Activated CD8-positive, alpha-beta T cell treated with anti-CD3 and anti-CD28 coated beads, Interleukin-2, amount 10 ng/mL, durations not matched to agents 7 days and 5 days (primary cell): ENCODE measurements around the gene SLC6A1. TPM values are rescaled to one million over a fixed set of nuclear protein-coding genes. Genes with fewer than 3 reads are reported as not detected.

Source experiments
- ATAC-seq: fragments of 150-1000 bp; cut with Tn5 transposase; one replicate; pipeline ENCODE4 v1.10.0; 2021; ENCODE audit warnings: moderate library complexity
- CTCF ChIA-PET: fragments of 350-600 bp; sonication (Branson Sonifier 250); formaldehyde crosslinking; loops from one replicate; lab custom pipeline; 2021; ENCODE audit warnings: antibody characterized with exemption; lab: Charles Lee
- POLR2A ChIA-PET: fragments of 350-600 bp; sonication (Branson Sonifier 250); formaldehyde crosslinking; loops from one replicate; lab custom pipeline; 2021; ENCODE audit warnings: antibody characterized with exemption; lab: Charles Lee
- DNase-seq: peaks from one replicate; pipeline ENCODE4 v3.0.0-alpha.2; 2020
- H3K27ac Mint-ChIP-seq: one replicate; pipeline ENCODE4 v1.8.0; 2021; ENCODE audit warnings: mild to moderate bottlenecking, mixed read lengths
- H3K27me3 Mint-ChIP-seq: one replicate; pipeline ENCODE4 v1.8.0; 2021; ENCODE audit warnings: low read depth, mixed read lengths
- H3K36me3 Mint-ChIP-seq: one replicate; pipeline ENCODE4 v1.8.0; 2021; ENCODE audit warnings: low read depth, mixed read lengths
- H3K4me1 Mint-ChIP-seq: one replicate; pipeline ENCODE4 v1.8.0; 2021; ENCODE audit warnings: low read depth, mixed read lengths
- H3K4me3 Mint-ChIP-seq: one replicate; pipeline ENCODE4 v1.8.0; 2021; ENCODE audit warnings: mild to moderate bottlenecking, mixed read lengths
- H3K9me3 Mint-ChIP-seq: one replicate; pipeline ENCODE4 v1.8.0; 2022; ENCODE audit warnings: mixed read lengths; ENCODE audit not compliant: insufficient read depth
- total RNA-seq, 2 experiments: library from RNA; stranded (reverse); gene quantifications; one replicate each; pipeline ENCODE4 v1.2.3, GENCODE V29; 2021

SLC6A1 gene
- total RNA-seq, 2 experiments from 2014 or later = not detected

DNA sequence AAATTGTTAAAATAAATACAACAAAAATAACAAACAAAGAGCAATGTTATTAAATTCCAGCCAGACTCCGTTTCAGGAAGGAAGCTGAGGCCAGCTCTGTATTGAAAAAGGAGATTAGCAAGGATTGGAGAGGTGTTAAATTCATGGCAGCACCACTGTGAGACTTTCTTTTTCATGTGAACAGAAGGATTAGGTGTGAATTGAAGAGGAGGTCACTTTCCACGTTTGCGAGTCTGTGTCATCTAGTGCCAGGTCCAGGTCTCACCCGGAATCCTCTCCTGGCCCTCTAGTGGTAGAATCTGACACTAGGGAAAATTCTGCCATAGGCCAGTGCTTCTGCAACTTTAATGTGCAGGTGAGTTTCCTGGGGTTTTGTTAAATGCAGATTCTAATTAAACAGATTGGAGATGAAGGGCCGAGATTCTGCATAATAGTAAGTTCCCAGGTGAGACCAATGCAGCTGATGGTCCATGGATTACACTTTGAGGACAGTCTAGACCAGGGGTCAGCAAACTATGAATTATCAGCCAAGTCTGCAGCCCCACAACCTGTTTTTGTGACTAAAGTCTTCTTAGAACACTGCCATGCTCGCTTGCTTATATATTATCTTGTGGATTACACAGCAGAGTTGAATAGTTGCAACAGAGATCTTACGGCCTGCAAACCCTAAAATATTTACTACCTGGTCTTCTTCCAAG, 9.2 kb upstream of the SLC6A1 start:
- CTCF ChIA-PET = interaction anchor here (0.9 to 1.6 kb wide), 4 partner anchors 14 to 228 kb away, joined by 3 to 4 read pairs (median 4); no protein-coding TSS in a partner anchor
- ATAC-seq (no peak), DNase-seq (peak; percentile 23)
- no peak overlapping the region for H3K4me3 Mint-ChIP-seq
- no peak overlapping the region for H3K27ac Mint-ChIP-seq
- peaks cover 9% of the 10 kb centered on the region for H3K27me3 Mint-ChIP-seq
- POLR2A ChIA-PET = interaction anchor here (0.6 kb wide), 1 partner anchor 222 kb away, joined by 3 read pairs; no protein-coding TSS in a partner anchor
- no peaks in the 10 kb centered on the region for H3K36me3 Mint-ChIP-seq
- H3K4me1 Mint-ChIP-seq = no peaks in the 10 kb centered on the region
- no peaks in the 10 kb centered on the region for H3K9me3 Mint-ChIP-seq

GRCh38 chr3:10984371-10984896, 8.1 kb upstream of the SLC6A1 start:
- no peak for ATAC-seq
- CTCF ChIA-PET = no interaction called here
- H3K27me3 Mint-ChIP-seq = peaks cover 8% of the 10 kb centered on the region

GRCh38 chr3:10985181-10985580, 7.4 kb upstream of the SLC6A1 start:
- no peaks in the 10 kb centered on the region for H3K36me3 Mint-ChIP-seq
- ChIA-PET CTCF (interaction anchor here (0.8 kb wide), 1 partner anchor 40 kb away, joined by 3 read pairs; no protein-coding TSS in a partner anchor), POLR2A (no interaction called here)
- DNase-seq (no peak), ATAC-seq (no peak)
- no peak overlapping the region for H3K4me3 Mint-ChIP-seq
- peaks cover 11% of the 10 kb centered on the region for H3K27me3 Mint-ChIP-seq
- no peaks in the 10 kb centered on the region for H3K4me1 Mint-ChIP-seq
- H3K9me3 Mint-ChIP-seq = no peaks in the 10 kb centered on the region
- H3K27ac Mint-ChIP-seq = no peak overlapping the region

More at GRCh38 chr3:10984371-10984896, 8.1 kb upstream of the SLC6A1 start:
- H3K4me1 Mint-ChIP-seq = no peaks in the 10 kb centered on the region
- POLR2A ChIA-PET = no interaction called here
- no peaks in the 10 kb centered on the region for H3K9me3 Mint-ChIP-seq
- no peak overlapping the region for H3K4me3 Mint-ChIP-seq
- no peaks in the 10 kb centered on the region for H3K36me3 Mint-ChIP-seq
- no peak for DNase-seq
- H3K27ac Mint-ChIP-seq = no peak overlapping the region

GRCh38 chr3:10986592-10986991, 6.0 kb upstream of the SLC6A1 start:
- no peak for ATAC-seq
- ChIA-PET CTCF (no interaction called here), POLR2A (no interaction called here)
- peaks cover 23% of the 10 kb centered on the region for H3K27me3 Mint-ChIP-seq
- H3K9me3 Mint-ChIP-seq = no peaks in the 10 kb centered on the region
- no peak overlapping the region for H3K4me3 Mint-ChIP-seq
- H3K4me1 Mint-ChIP-seq = no peaks in the 10 kb centered on the region
- H3K27ac Mint-ChIP-seq = no peak overlapping the region
- H3K36me3 Mint-ChIP-seq = no peaks in the 10 kb centered on the region
- no peak for DNase-seq

DNA sequence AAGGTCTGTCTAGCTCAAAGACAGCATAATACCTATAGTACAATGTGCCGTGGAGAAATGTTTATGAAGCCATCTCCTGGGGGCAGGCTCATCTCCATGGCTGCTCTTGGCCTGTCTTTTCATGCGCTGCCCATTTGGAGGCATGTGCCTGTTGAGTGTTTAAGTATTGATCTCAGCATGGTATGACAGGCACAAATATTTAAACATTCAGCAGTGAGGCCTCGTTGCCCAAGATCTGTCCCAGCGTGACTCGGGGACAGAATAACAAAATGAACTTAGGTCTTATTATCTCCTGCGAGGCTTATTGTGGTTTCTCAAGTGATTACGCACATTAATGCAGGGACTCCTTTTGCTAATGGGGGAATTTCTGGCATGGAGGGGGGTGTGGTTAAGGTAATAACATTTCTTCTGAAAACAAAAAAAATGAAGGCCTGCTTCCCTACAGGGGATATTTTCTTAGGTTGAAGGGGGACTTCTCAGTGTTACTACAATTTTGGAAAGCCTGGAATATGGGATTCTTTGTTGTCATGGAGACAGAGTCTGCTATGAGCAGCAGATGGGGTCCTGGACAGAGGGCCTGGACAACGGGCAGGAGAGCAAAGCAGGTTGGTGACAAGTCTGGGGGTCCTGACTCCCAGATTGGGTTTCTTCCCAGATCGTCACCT, 4.4 kb upstream of the SLC6A1 start:
- ChIA-PET CTCF (interaction anchor here (0.9 kb wide), 1 partner anchor 72 kb away, joined by 3 read pairs; no protein-coding TSS in a partner anchor), POLR2A (no interaction called here)
- Mint-ChIP-seq H3K4me3 (no peak overlapping the region), H3K9me3 (no peaks in the 10 kb centered on the region), H3K36me3 (no peaks in the 10 kb centered on the region), H3K27ac (no peak overlapping the region), H3K27me3 (peaks cover 29% of the 10 kb centered on the region), H3K4me1 (no peaks in the 10 kb centered on the region)
- no peak for ATAC-seq
- DNase-seq = no peak

- no peak overlapping the region for H3K4me3 Mint-ChIP-seq
- CTCF ChIA-PET = interaction anchor here (0.9 kb wide), 1 partner anchor 71 kb away, joined by 3 read pairs; no protein-coding TSS in a partner anchor
- ATAC-seq = no peak
These were observed 3.5 kb upstream of the SLC6A1 start for GRCh38 chr3:10988991-10989484.

GRCh38 chr3:10992943-10993728, 588 bp downstream of the SLC6A1 start:
- Mint-ChIP-seq H3K27me3 (peaks cover 60% of the 10 kb centered on the region), H3K9me3 (no peaks in the 10 kb centered on the region), H3K4me3 (no peak overlapping the region), H3K4me1 (no peaks in the 10 kb centered on the region), H3K27ac (no peak overlapping the region), H3K36me3 (no peaks in the 10 kb centered on the region)
- CTCF ChIA-PET = interaction anchor here (1.1 kb wide), 1 partner anchor 11 kb away, joined by 3 read pairs; no protein-coding TSS in a partner anchor
- DNase-seq (no peak), ATAC-seq (no peak)
- POLR2A ChIA-PET = interaction anchor here (0.8 kb wide), 1 partner anchor 56 kb away, joined by 3 read pairs; no protein-coding TSS in a partner anchor

More at GRCh38 chr3:10988991-10989484, 3.5 kb upstream of the SLC6A1 start:
- Mint-ChIP-seq H3K27ac (no peak overlapping the region), H3K27me3 (peaks cover 37% of the 10 kb centered on the region), H3K36me3 (no peaks in the 10 kb centered on the region), H3K9me3 (no peaks in the 10 kb centered on the region), H3K4me1 (no peaks in the 10 kb centered on the region)
- POLR2A ChIA-PET = no interaction called here
- DNase-seq = no peak

DNA sequence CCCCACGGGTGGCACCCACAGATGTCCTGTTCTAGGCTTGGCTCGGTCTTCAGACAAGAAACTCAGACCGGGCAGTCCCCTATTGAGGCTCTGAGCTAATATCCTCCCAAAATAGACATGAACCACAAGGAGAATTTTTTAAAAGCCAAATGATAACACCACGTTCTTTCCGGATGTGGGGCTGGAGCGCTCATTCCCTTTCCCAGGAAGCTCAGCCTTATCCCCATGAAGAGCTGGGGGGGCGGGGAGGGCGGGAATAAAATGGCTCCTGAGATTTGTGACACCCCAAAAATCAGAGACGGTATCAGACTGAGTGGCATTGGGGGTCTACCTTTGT, 1.1 kb downstream of the SLC6A1 start:
- ATAC-seq (no peak), DNase-seq (no peak)
- Mint-ChIP-seq H3K4me3 (no peak overlapping the region), H3K9me3 (no peaks in the 10 kb centered on the region), H3K4me1 (no peaks in the 10 kb centered on the region), H3K36me3 (no peaks in the 10 kb centered on the region), H3K27me3 (peaks cover 62% of the 10 kb centered on the region), H3K27ac (no peak overlapping the region)
- ChIA-PET POLR2A (interaction anchor here (0.8 kb wide), 1 partner anchor 56 kb away, joined by 3 read pairs; no protein-coding TSS in a partner anchor), CTCF (interaction anchor here (1.1 kb wide), 1 partner anchor 12 kb away, joined by 3 read pairs; no protein-coding TSS in a partner anchor)

- no peaks in the 10 kb centered on the region for H3K36me3 Mint-ChIP-seq
- DNase-seq (no peak), ATAC-seq (no peak)
- POLR2A ChIA-PET = interaction anchor here (0.8 kb wide), 1 partner anchor 57 kb away, joined by 3 read pairs; no protein-coding TSS in a partner anchor
- CTCF ChIA-PET = no interaction called here
- no peak overlapping the region for H3K27ac Mint-ChIP-seq
- H3K4me1 Mint-ChIP-seq = no peaks in the 10 kb centered on the region
- peaks cover 58% of the 10 kb centered on the region for H3K27me3 Mint-ChIP-seq
- H3K9me3 Mint-ChIP-seq = no peaks in the 10 kb centered on the region
- no peak overlapping the region for H3K4me3 Mint-ChIP-seq
These were observed 1.8 kb downstream of the SLC6A1 start for GRCh38 chr3:10994306-10994705.

- peaks cover 50% of the 10 kb centered on the region for H3K27me3 Mint-ChIP-seq
These were observed 3.3 kb downstream of the SLC6A1 start for GRCh38 chr3:10995871-10996270.

GRCh38 chr3:10996345-10997013, 3.9 kb downstream of the SLC6A1 start:
- no peaks in the 10 kb centered on the region for H3K4me1 Mint-ChIP-seq
- H3K36me3 Mint-ChIP-seq = no peaks in the 10 kb centered on the region
- H3K9me3 Mint-ChIP-seq = no peaks in the 10 kb centered on the region
- peaks cover 46% of the 10 kb centered on the region for H3K27me3 Mint-ChIP-seq
- CTCF ChIA-PET = no interaction called here
- H3K27ac Mint-ChIP-seq = no peak overlapping the region
- H3K4me3 Mint-ChIP-seq = no peak overlapping the region
- ATAC-seq (no peak), DNase-seq (no peak)
- POLR2A ChIA-PET = no interaction called here

More at GRCh38 chr3:10995871-10996270, 3.3 kb downstream of the SLC6A1 start:
- H3K9me3 Mint-ChIP-seq = no peaks in the 10 kb centered on the region
- ChIA-PET CTCF (no interaction called here), POLR2A (no interaction called here)
- H3K4me3 Mint-ChIP-seq = no peak overlapping the region
- no peak for DNase-seq
- H3K4me1 Mint-ChIP-seq = no peaks in the 10 kb centered on the region
- no peak overlapping the region for H3K27ac Mint-ChIP-seq
- no peaks in the 10 kb centered on the region for H3K36me3 Mint-ChIP-seq
- ATAC-seq = no peak
